GM23338 (cell line): ENCODE measurements around the gene FBXL19. TPM values are rescaled to one million over a fixed set of nuclear protein-coding genes. Genes with fewer than 3 reads are reported as not detected.

Source experiments
- ATAC-seq: fragments of 200-7000 bp; cut with Tn5 transposase; 3 replicates; pipeline ENCODE4 v1.9.1; 2020
- DNase-seq: peaks from one replicate; pipeline ENCODE4 v3.0.0-alpha.2; 2015; ENCODE audit warnings: low spot score
- H2AFZ ChIP-seq: fragments of 200-600 bp; sonication (generic); 2 replicates; pipeline ENCODE4 v1.8.0; 2016; ENCODE audit warnings: antibody characterized with exemption, mild to moderate bottlenecking, moderate library complexity
- H3F3A ChIP-seq: fragments of 200-600 bp; sonication (generic); replicated peaks from 2 replicates; pipeline ENCODE4 v1.8.0; 2017; ENCODE audit warnings: antibody characterized with exemption, mixed run types, low read depth
- H3K27ac ChIP-seq: fragments of 200-600 bp; sonication (generic); 2 replicates; pipeline ENCODE4 v1.6.1; 2016; ENCODE audit warnings: low read depth
- H3K27me3 ChIP-seq: fragments of 200-600 bp; sonication (generic); 2 replicates; pipeline ENCODE4 v1.8.0; 2016; ENCODE audit warnings: mild to moderate bottlenecking, mixed run types, moderate library complexity; ENCODE audit not compliant: insufficient read depth
- H3K36me3 ChIP-seq: fragments of 200-600 bp; sonication (generic); 2 replicates; pipeline ENCODE4 v1.8.0; 2016; ENCODE audit warnings: mild to moderate bottlenecking; ENCODE audit not compliant: insufficient read depth
- H3K4me1 ChIP-seq: fragments of 200-600 bp; sonication (generic); 2 replicates; pipeline ENCODE4 v1.8.0; 2016; ENCODE audit warnings: mild to moderate bottlenecking, moderate library complexity; ENCODE audit not compliant: insufficient read depth
- H3K4me2 ChIP-seq: fragments of 200-600 bp; sonication (generic); 2 replicates; pipeline ENCODE4 v1.7.1; 2017; ENCODE audit warnings: mixed run types
- H3K4me3 ChIP-seq: fragments of 200-600 bp; sonication (generic); 2 replicates; pipeline ENCODE4 v1.6.1; 2016; ENCODE audit warnings: mixed run types
- H3K79me2 ChIP-seq: fragments of 200-600 bp; sonication (generic); replicated peaks from 2 replicates; pipeline ENCODE4 v1.8.0; 2017; ENCODE audit warnings: mild to moderate bottlenecking; ENCODE audit not compliant: insufficient read depth
- H3K9me2 ChIP-seq: fragments of 200-600 bp; sonication (generic); 2 replicates; pipeline ENCODE4 v1.8.0; 2017; ENCODE audit not compliant: insufficient read depth
- H4K20me1 ChIP-seq: fragments of 200-600 bp; sonication (generic); replicated peaks from 2 replicates; pipeline ENCODE4 v1.8.0; 2017; ENCODE audit warnings: mild to moderate bottlenecking; ENCODE audit not compliant: insufficient read depth
- H3K27ac Mint-ChIP-seq: 2 replicates; pipeline ENCODE4 v1.8.0; 2020; ENCODE audit warnings: inconsistent platforms, mild to moderate bottlenecking, moderate library complexity, mixed read lengths
- H3K27me3 Mint-ChIP-seq: 3 replicates; pipeline ENCODE4 v1.8.0; 2022; ENCODE audit warnings: low read depth, mild to moderate bottlenecking, moderate library complexity, mixed read lengths, inconsistent platforms; ENCODE audit not compliant: insufficient read depth, poor library complexity
- H3K36me3 Mint-ChIP-seq: 3 replicates; pipeline ENCODE4 v1.8.0; 2021; ENCODE audit warnings: low read depth, mild to moderate bottlenecking, inconsistent platforms, moderate library complexity, mixed read lengths
- H3K4me1 Mint-ChIP-seq: 3 replicates; pipeline ENCODE4 v1.8.0; 2020; ENCODE audit warnings: mild to moderate bottlenecking, inconsistent platforms, mixed read lengths
- H3K4me3 Mint-ChIP-seq: 3 replicates; pipeline ENCODE4 v1.8.0; 2021; ENCODE audit warnings: moderate library complexity, mild to moderate bottlenecking, inconsistent platforms, mixed read lengths
- H3K9me3 Mint-ChIP-seq: 3 replicates; pipeline ENCODE4 v1.8.0; 2020; ENCODE audit warnings: moderate library complexity, mild to moderate bottlenecking, inconsistent platforms, mixed read lengths
- CREB1 ChIP-seq: fragments of 250-450 bp; sonication (Bioruptor Pico); IDR thresholded peaks from 2 replicates; pipeline ENCODE4 v1.5.0; 2020; ENCODE audit warnings: low read depth, mild to moderate bottlenecking, moderate library complexity
- CTCF ChIP-seq, 2 experiments: fragments of 200-600 bp in 1 of 2; sonication (generic) in 1 of 2; conservative IDR thresholded peaks; 2 replicates each; pipeline versions ENCODE4 v1.5.1 to v1.6.1; 2016 to 2017; ENCODE audit warnings: antibody characterized with exemption in 2 of 2, low read depth in 2 of 2, mild to moderate bottlenecking in 2 of 2, moderate library complexity in 1 of 2
- ETS1 ChIP-seq: IDR thresholded peaks from 2 replicates; pipeline ENCODE4 v1.6.1; 2016; ENCODE audit warnings: antibody characterized with exemption
- EZH2 ChIP-seq: fragments of 200-600 bp; sonication (generic); IDR thresholded peaks from one replicate; pipeline ENCODE4 v1.8.0; 2017; ENCODE audit warnings: antibody characterized with exemption, mild to moderate bottlenecking, low read depth; ENCODE audit not compliant: unreplicated experiment
- EZH2phosphoT487 ChIP-seq: fragments of 200-600 bp; sonication (generic); IDR thresholded peaks from one replicate; pipeline ENCODE4 v1.8.1; 2018; ENCODE audit warnings: antibody characterized with exemption; ENCODE audit not compliant: unreplicated experiment
- REST ChIP-seq: IDR thresholded peaks from one replicate; pipeline ENCODE4 v1.6.1; 2018; ENCODE audit warnings: antibody characterized with exemption; ENCODE audit not compliant: unreplicated experiment
- ZNF114 ChIP-seq: fragments of 250-450 bp; sonication (Bioruptor Pico); IDR thresholded peaks from 2 replicates; pipeline ENCODE4 v1.5.0; 2020; ENCODE audit warnings: mild to moderate bottlenecking, moderate library complexity
- ZNF331 ChIP-seq: fragments of 250-450 bp; sonication (Bioruptor Pico); IDR thresholded peaks from 2 replicates; pipeline ENCODE4 v1.5.0; 2020; ENCODE audit warnings: low read depth, mild to moderate bottlenecking, moderate library complexity
- polyA plus RNA-seq: library from polyadenylated mRNA; unstranded; fragments of >200 nt; fragmentation: Nextera tagmentation; extraction: Ambion mirVana; gene quantifications from 2 replicates; pipeline ENCODE4 v1.2.1, GENCODE V29; 2016
- total RNA-seq: library from RNA; depleted of rRNA; stranded (reverse); fragments of >200 nt; shearing (Covaris generic); gene quantifications from 2 replicates; pipeline ENCODE4 v1.2.3, GENCODE V29; 2014

The FBXL19 gene
- total and polyA plus RNA-seq, 2 experiments from 2014 or later: 12.5 to 71.5 TPM

GRCh38 chr16:30910427-30911029, 12.8 kb upstream of the FBXL19 start:
- Histone ChIP-seq H3K4me2 (peak overlapping the region; percentile 57), H4K20me1 (no peaks in the 10 kb centered on the region), H3K9me2 (no peaks in the 10 kb centered on the region), H2AFZ (peak overlapping the region; percentile 94), H3F3A (no peaks in the 10 kb centered on the region), H3K36me3 (no peaks in the 10 kb centered on the region), H3K79me2 (no peaks in the 10 kb centered on the region), H3K4me3 (no peak overlapping the region), H3K27ac (no peak overlapping the region), H3K4me1 (no peaks in the 10 kb centered on the region; the same call in 1 of the 2 replicates), H3K27me3 (no peaks in the 10 kb centered on the region)
- H3K27ac Mint-ChIP-seq: no peak overlapping the region
- DNase-seq (no peak), ATAC-seq (peak; percentile 86)
- H3K4me3 Mint-ChIP-seq: no peak overlapping the region
- TF ChIP-seq REST: no peak
- TF ChIP-seq EZH2: no peak
- no peak for TF ChIP-seq CREB1 (CRISPR knock-in tag)
- TF ChIP-seq ZNF114 (CRISPR knock-in tag): no peak
- no peak for TF ChIP-seq ETS1
- no peak for TF ChIP-seq CTCF (conservative IDR thresholded peaks at IDR 0.05; ENCODE audit: low read depth in 2 of 2)
- TF ChIP-seq EZH2phosphoT487: no peak
- TF ChIP-seq ZNF331 (CRISPR knock-in tag): no peak
- no peaks in the 10 kb centered on the region for H3K36me3 Mint-ChIP-seq
- H3K4me1 Mint-ChIP-seq: peaks cover 8% of the 10 kb centered on the region
- H3K9me3 Mint-ChIP-seq: no peaks in the 10 kb centered on the region
- peaks cover 2% of the 10 kb centered on the region for H3K27me3 Mint-ChIP-seq
